ENCODE results near the gene FRMD5. TPM values are rescaled to one million over a fixed set of nuclear protein-coding genes. Genes with fewer than 3 reads are reported as not detected.

The FRMD5 gene
- total RNA-seq, 1 experiment from 2014 or later = 27.2 TPM

- TF ChIP-seq REST (IDR thresholded peaks at IDR 0.05; ENCODE audit: low read depth) = no peak
These were observed 220.2 kb downstream of the FRMD5 start (continued) for GRCh38 chr15:43974852-43975251.

GRCh38 chr15:43969802-43970375 lies 225.2 kb downstream of the FRMD5 start:
- Histone ChIP-seq H3K27me3 (ENCODE audit: insufficient read depth, low read length) (no peaks in the 10 kb centered on the region), H3K4me1 (ENCODE audit: control insufficient read depth in 1 of 2, insufficient read depth in 2 of 2, low read length in 2 of 2) (no peaks in the 10 kb centered on the region), H3K9me2 (ENCODE audit: insufficient read depth) (no peaks in the 10 kb centered on the region), H3K9me3 (ENCODE audit: control insufficient read depth in 1 of 2, insufficient read depth in 1 of 2, low read depth in 1 of 2, low read length in 2 of 2) (no peaks in the 10 kb centered on the region), H4K20me1 (ENCODE audit: insufficient read depth) (peaks cover under 1% of the 10 kb centered on the region; the same call in 1 of the 2 replicates), H3K79me2 (ENCODE audit: insufficient read depth, low read length) (peaks cover 25% of the 10 kb centered on the region), H3K4me3 (replicated peaks in 1 of 2; ENCODE audit: low read depth in 1 of 2, low read length in 2 of 2) (no peak overlapping the region), H2AFZ (ENCODE audit: low read depth, low read length, poor library complexity, severe bottlenecking) (no peak overlapping the region), H3K4me2 (ENCODE audit: low read length) (no peak overlapping the region), H3K27ac (ENCODE audit: low read depth, low read length) (no peak overlapping the region), H3K36me3 (ENCODE audit: control insufficient read depth in 1 of 2, insufficient read depth in 2 of 2, low read length in 2 of 2) (no peaks in the 10 kb centered on the region), H3K9ac (ENCODE audit: low read length) (no peak overlapping the region)
- CTCF ChIA-PET = no interaction called here
- RAD21 ChIA-PET (ENCODE audit: low non-redundant PET in 1 of 2, low total read pairs in 2 of 2, uncharacterized antibody in 2 of 2, unreplicated experiment in 2 of 2) = no interaction called here
- POLR2A ChIA-PET = interaction anchor here (0.5 kb wide), 1 partner anchor 252 kb away, joined by 4 read pairs; no protein-coding TSS in a partner anchor
- BruUV-seq (replicated peaks) = no TSS peak
- no peak for ATAC-seq
- no peak for DNase-seq (ENCODE audit: low read depth, low spot score)
- TF ChIP-seq POLR2AphosphoS5 (IDR thresholded peaks at IDR 0.05; ENCODE audit: low read depth, low read length) = no peak
- TF ChIP-seq EGR1 (IDR thresholded peaks at IDR 0.05; ENCODE audit: low read depth) = no peak
- TF ChIP-seq CBX3 (IDR thresholded peaks at IDR 0.05; ENCODE audit: low read depth) = no peak
- no peak for TF ChIP-seq JUND (IDR thresholded peaks at IDR 0.05)
- intact Hi-C loops (cut with micrococcal nuclease) = no loop called here
